GM21526 (cell line): ENCODE measurements around the gene RNF150.

ENCODE experiments used
- ATAC-seq: cut with Tn5 transposase; IDR thresholded peaks from one replicate; pipeline ENCODE4 v1.9.1; 2021; ENCODE audit warnings: moderate library complexity; ENCODE audit not compliant: unreplicated experiment, low FRiP score

The RNF150 gene

GRCh38 chr4:140871368-140871767 is 261.9 kb downstream of the RNF150 start:
- ATAC-seq: no peak

DNA sequence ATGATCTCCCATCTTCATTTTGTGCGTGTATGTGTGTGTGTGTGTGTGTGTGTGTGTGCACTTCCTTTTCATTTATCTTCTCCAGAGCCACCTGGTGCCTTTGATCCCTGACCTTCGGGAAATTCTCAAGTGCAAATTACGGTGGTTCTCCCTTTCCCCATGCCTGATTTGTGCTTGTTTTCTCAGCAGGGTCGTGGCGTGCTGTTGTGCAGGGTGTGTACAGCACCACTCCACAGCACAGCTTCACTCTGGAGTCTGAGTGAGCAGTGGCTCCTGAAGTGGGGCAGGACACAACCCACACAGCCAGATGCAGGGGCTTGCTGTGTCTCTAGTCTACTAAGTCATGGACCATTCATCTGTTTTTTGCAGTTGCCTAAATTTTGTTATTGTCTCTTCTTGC is 262.8 kb downstream of the RNF150 start:
- no peak for ATAC-seq

GRCh38 chr4:140869446-140869845 is 263.8 kb downstream of the RNF150 start:
- no peak for ATAC-seq

DNA sequence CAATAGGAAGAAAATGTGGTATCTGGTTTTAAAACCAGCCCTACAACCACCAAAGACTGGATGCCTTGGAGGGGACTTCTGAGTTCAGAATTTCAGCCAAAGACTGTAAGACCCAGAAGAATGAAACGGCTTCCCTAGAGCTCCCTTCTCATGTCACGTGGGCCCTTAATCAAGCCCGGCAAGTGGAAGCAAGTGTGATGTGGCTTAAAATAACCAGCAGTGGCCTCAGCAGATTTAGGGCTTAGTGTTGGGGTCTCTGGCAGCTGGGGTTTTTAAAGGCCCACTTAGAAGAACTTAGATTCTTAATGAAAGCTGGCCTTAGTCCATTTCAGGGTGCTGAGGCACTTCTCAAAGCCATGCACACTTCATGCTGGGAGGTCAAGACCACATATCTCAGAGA is 265.9 kb downstream of the RNF150 start:
- no peak for ATAC-seq

GRCh38 chr4:140866492-140867005 is 266.7 kb downstream of the RNF150 start:
- no peak for ATAC-seq

- ATAC-seq: no peak
These were observed 267.7 kb downstream of the RNF150 start for GRCh38 chr4:140865253-140866217.

DNA sequence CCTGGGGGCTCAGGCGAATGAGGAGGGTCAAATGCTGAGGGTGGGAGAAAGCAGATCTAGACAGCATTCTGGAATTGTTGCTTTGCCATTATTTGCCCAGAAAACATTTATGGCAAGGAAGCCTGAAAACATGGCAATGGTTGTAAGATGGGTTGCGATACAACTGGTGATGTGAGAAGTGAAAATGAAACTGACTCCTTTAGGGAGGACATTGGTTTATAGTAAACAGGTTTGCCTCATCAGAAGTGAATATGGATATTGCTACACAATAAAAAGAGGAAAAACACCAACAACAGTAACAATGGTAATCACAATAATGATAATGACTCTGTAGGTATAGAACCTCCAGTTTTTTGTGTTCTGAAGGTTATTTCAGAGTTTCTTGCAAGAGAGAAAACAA is 270.1 kb downstream of the RNF150 start:
- ATAC-seq: no peak

DNA sequence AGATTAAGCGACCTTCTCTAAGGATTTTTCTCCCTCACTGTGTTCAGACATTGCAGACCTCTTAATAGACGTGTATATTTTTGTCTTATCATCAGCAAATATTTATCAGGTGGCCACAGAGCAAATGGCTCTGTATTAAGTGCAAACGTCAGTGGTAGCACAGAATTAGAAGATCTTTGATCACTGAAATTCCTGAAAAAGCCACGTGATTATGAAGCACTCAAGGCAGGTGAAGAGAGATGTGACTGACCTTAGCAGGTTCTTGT is 271.2 kb downstream of the RNF150 start:
- ATAC-seq: no peak

GRCh38 chr4:140861359-140862176 is 271.7 kb downstream of the RNF150 start:
- no peak for ATAC-seq

- no peak for ATAC-seq
These were observed 274.4 kb downstream of the RNF150 start for GRCh38 chr4:140858897-140859296.

DNA sequence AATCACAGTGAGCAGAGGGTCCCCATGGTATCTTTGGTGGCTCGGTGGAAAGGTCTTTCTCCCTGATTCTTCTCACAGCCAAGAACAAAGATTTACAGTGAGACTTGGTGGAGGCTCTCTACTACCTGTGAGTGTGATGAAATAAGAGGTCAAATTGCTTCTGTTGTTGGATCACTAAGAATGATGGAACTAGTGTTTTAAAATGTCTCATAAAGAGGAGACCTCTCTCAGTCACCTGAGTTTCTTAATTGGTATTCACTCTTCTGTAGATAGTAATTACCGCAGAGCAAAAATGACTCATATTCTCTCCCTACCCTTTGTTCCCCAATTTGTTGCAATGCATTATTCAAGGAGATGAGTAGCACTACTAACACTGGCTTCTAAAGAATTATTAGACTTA is 276.2 kb downstream of the RNF150 start:
- ATAC-seq: no peak

DNA sequence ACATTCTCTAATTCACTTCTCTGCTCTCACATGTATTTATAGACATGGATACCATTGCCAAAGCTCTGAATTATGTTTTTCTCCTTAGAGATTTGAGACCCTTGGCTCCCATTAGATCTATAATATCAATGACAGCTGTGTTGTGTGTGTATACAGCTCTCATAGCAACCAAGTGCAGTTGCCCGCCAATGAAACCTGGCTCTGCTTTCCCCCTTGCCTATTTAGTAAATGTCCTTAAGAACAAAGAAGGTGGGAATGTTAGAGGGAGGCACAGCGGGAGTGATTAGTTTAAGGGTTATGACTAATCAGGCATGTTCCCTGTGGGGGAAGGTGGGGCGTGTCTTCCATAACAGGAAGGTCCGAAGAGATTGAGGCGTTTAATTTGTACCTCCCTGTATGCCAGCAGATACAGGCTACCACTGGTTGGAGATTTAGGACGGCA is 276.6 kb downstream of the RNF150 start:
- no peak for ATAC-seq

DNA sequence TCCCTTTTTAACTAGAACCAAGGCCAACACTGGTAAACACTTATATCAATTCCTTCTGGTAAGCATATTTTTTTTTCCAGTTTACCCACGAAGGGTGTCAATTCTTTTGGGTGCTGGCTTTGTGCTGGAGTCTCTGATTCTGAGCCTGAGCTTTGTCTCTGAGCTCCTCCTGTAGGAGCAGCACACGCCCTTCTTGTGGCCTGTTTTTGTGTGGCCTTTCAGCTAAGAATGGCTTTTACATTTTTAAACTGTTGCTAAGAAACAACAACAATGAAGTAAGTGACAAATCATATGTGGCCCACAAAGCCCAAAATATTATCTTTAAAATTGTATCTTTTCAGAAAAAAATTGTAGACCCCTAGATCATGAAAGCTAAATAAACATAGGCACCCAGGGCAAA is 279.1 kb downstream of the RNF150 start:
- ATAC-seq: no peak

GRCh38 chr4:140851804-140852203 is 281.5 kb downstream of the RNF150 start:
- ATAC-seq: no peak

- peak; percentile 70 for ATAC-seq
These were observed 282.1 kb downstream of the RNF150 start for GRCh38 chr4:140851032-140851636.

DNA sequence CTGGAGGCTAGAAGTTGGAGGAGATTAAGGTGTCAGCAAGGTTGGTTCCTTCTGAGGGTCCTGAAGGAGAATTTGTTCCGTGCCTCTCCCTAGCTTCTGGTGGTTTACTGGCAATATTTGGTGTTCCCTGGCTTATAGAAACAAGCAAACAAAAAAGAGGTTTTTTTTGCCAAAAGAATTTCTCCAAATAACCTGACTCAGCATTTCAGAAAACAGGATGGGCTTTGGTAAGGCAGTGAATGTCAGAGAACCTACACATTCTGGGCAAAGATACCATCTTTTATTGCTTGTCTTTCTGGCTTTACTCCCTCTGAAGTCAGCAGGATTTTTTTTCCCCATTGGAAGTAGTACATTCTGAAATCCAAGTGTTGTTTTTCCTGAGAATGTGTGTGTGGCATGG is 283.7 kb downstream of the RNF150 start:
- ATAC-seq: no peak

- no peak for ATAC-seq
These were observed 286.5 kb downstream of the RNF150 start for GRCh38 chr4:140846736-140847135.

DNA sequence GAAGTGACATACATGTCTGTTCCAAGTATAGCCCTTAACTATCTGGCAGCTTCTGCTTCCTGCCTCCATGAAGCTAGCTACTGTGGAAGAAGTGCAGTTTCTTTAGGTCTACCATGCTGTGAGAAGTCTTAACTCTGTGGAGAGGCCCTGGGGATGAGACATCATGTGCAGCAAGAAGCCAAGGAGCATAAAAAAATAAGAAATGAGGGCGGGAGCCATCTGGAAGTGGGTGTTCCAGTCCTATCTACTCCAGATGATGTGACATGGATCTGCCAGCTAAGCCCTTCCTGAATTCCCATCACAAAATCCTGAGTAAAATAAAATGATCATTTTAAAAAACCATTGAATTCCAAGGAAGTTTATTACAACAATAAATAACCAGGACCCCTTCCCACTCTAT is 289.2 kb downstream of the RNF150 start:
- ATAC-seq: no peak

DNA sequence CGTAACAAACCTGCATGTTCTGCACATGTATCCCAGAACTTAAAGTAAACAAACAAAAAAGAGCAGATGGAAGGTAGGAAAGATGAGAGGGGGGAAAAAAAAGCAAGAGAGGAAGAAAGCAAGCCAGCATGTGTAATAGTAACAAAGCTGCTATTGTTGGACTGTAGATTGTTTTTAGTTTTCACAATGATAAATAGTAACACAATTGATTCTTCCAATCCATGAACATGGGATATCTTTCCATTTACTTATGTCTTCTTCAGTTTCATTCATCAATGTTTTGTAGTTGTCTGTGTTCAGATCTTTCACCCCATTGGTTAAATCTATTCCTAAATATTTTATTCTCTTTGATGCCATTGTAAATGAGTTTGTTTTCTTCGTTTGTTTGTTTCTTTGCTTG is 292.1 kb downstream of the RNF150 start:
- no peak for ATAC-seq

- no peak for ATAC-seq
These were observed 293.1 kb downstream of the RNF150 start for GRCh38 chr4:140839888-140840790.
